Measurements from ENCODE around the gene DPP4. TPM values are rescaled to one million over a fixed set of nuclear protein-coding genes. Genes with fewer than 3 reads are reported as not detected.
"Not testable (repeated sequence)": the region's sequence is repeated elsewhere in the genome, so short reads cannot be mapped to it uniquely, and the experiment has no call there.

The DPP4 gene
- total RNA-seq, 2 donors from 2014 or later = 89.4 to 102 TPM

GRCh38 chr2:161956738-161957137 is 117.3 kb downstream of the DPP4 start:
- peak; percentile 50 to 53 for ATAC-seq
- peak overlapping the region; percentile 99 for H3K27ac Mint-ChIP-seq
- peaks cover 62 to 73% of the 10 kb centered on the region in 2 donors for H3K4me1 Mint-ChIP-seq (ENCODE audit: low read depth in 2 of 2)
- no peak for DNase-seq (ENCODE audit: low spot score)
- peaks cover 36% of the 10 kb centered on the region for H3K36me3 Mint-ChIP-seq
- H3K9me3 Mint-ChIP-seq = peaks cover 3% of the 10 kb centered on the region
- H3K27me3 Mint-ChIP-seq = no peaks in the 10 kb centered on the region
- peak overlapping the region; percentile 80 for H3K4me3 Mint-ChIP-seq

DNA sequence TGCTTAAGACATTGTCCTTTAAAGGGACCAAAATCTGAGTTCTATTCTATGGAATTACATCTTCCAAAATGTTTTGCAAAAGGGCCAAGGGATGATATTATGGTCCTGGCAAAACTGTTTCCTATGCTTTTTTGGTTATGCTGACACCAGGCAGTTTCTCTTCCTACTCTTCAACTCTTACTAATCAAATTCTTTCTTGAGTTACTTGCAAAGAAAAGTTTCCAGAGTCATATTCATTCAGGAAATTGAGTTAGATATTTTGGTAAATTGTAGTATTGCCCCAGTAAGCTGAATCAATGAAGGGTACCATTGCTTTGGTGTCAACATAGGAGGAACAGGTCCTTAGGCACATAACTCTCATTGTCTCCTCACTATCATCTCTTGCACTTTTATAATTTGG is 118.8 kb downstream of the DPP4 start:
- DNase-seq (ENCODE audit: low spot score) = no peak
- Mint-ChIP-seq H3K4me3 (peak overlapping the region; percentile 74), H3K9me3 (peaks cover 3% of the 10 kb centered on the region), H3K27me3 (no peaks in the 10 kb centered on the region), H3K27ac (peak overlapping the region; percentile 99), H3K36me3 (peaks cover 31% of the 10 kb centered on the region), H3K4me1 (ENCODE audit: low read depth in 2 of 2) (peaks cover 59 to 67% of the 10 kb centered on the region in 2 donors)
- no peak for ATAC-seq

DNA sequence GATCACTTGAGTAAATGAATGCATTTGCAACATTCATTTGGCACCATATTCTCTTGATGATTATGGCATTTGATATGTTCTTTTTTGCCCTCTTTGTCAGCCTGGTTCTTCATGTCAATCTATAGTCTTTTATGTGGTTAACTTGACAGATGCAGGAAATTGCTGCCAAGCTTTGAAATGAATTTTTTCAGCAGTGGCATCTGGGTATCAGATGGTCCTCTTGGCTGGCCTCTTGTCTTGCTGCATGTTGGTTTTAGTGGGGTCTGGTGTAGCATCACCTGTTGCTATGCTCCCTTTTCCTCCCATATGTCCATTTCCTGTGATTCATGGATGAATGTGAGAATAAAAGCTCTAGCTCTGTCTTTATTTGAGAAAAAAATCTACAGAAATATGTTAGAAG is 119.9 kb downstream of the DPP4 start:
- DNase-seq (ENCODE audit: low spot score) = no peak

GRCh38 chr2:161953367-161953766 is 120.6 kb downstream of the DPP4 start:
- H3K4me3 Mint-ChIP-seq = peak overlapping the region; percentile 68

More for the DNA sequence above, 119.9 kb downstream of the DPP4 start:
- Mint-ChIP-seq H3K4me3 (peak overlapping the region; percentile 68), H3K9me3 (peaks cover 3% of the 10 kb centered on the region), H3K27me3 (no peaks in the 10 kb centered on the region), H3K36me3 (peaks cover 22% of the 10 kb centered on the region), H3K27ac (peak overlapping the region; percentile 99), H3K4me1 (ENCODE audit: low read depth in 2 of 2) (peaks cover 56 to 57% of the 10 kb centered on the region in 2 donors)
- ATAC-seq = no peak

DNA sequence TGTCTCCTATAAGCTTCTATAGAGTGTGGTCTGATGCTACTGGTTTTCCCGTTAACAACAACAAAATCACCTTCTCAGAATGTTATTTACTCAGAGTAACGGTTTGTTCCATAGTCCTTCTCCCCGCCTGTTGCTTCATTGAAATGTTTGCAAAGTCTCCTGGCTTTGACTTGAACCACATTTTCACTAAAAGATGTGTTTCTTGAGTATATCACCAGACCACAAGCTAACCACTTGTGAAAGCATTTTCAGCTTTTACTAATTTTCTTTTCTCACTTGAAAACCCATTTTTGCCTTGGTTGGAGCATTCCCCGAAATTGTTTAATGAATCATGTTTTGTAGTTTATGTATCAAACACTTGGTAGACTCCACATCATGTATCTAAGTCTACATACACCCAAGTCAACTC is 121.2 kb downstream of the DPP4 start:
- Mint-ChIP-seq H3K27ac (peak overlapping the region; percentile 99), H3K9me3 (peaks cover 3% of the 10 kb centered on the region), H3K4me3 (peak overlapping the region; percentile 68), H3K27me3 (no peaks in the 10 kb centered on the region), H3K4me1 (ENCODE audit: low read depth in 2 of 2) (peaks cover 52 to 54% of the 10 kb centered on the region in 2 donors), H3K36me3 (peaks cover 16% of the 10 kb centered on the region)
- DNase-seq (ENCODE audit: low spot score) (peak; percentile 78), ATAC-seq (peak; percentile 88 to 90)

More at GRCh38 chr2:161953367-161953766, 120.6 kb downstream of the DPP4 start:
- ATAC-seq (peak; percentile 56), DNase-seq (ENCODE audit: low spot score) (peak; percentile 75)
- not testable (repeated sequence) for H3K9me3 Mint-ChIP-seq, H3K27me3 Mint-ChIP-seq
- Mint-ChIP-seq H3K27ac (peak overlapping the region; percentile 99), H3K4me1 (ENCODE audit: low read depth in 2 of 2) (peaks cover 50 to 54% of the 10 kb centered on the region in 2 donors), H3K36me3 (peaks cover 16% of the 10 kb centered on the region)

DNA sequence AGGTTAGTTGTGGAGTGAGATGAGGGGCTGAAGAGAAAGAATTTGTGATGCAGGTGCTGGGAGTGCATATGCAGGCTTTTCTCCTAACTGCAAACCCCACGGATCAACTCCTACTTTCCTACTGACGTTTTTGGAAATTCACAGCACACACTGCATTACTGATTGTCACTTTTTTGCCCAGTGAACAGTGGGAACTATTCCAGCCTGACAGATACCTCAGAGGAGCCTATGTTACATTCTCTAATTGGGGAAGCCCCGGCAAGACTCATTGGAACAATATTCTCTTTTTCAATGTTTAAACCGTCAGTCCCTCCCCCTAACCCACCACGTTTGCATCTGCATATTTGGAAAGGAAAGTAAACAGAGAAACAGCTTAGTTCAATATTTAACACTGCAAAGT is 126.2 kb downstream of the DPP4 start:
- DNase-seq (ENCODE audit: low spot score) (no peak), ATAC-seq (no peak)
- H3K4me1 Mint-ChIP-seq (ENCODE audit: low read depth in 2 of 2) = peaks cover 29 to 39% of the 10 kb centered on the region in 2 donors
- H3K9me3 Mint-ChIP-seq = no peaks in the 10 kb centered on the region
- peaks cover 5% of the 10 kb centered on the region for H3K36me3 Mint-ChIP-seq
- peak overlapping the region; percentile 16 for H3K4me3 Mint-ChIP-seq
- H3K27me3 Mint-ChIP-seq = no peaks in the 10 kb centered on the region
- peak overlapping the region; percentile 76 to 88 for H3K27ac Mint-ChIP-seq

- Mint-ChIP-seq H3K4me3 (peak overlapping the region; percentile 16), H3K27ac (peak overlapping the region; percentile 76 to 88), H3K36me3 (peaks cover 5% of the 10 kb centered on the region), H3K9me3 (no peaks in the 10 kb centered on the region), H3K4me1 (ENCODE audit: low read depth in 2 of 2) (peaks cover 25 to 35% of the 10 kb centered on the region in 2 donors), H3K27me3 (no peaks in the 10 kb centered on the region)
- no peak for DNase-seq (ENCODE audit: low spot score)
- ATAC-seq = no peak
These were observed 126.6 kb downstream of the DPP4 start for GRCh38 chr2:161947406-161947805.

GRCh38 chr2:161946489-161947107 is 127.4 kb downstream of the DPP4 start:
- DNase-seq (ENCODE audit: low spot score) = no peak

DNA sequence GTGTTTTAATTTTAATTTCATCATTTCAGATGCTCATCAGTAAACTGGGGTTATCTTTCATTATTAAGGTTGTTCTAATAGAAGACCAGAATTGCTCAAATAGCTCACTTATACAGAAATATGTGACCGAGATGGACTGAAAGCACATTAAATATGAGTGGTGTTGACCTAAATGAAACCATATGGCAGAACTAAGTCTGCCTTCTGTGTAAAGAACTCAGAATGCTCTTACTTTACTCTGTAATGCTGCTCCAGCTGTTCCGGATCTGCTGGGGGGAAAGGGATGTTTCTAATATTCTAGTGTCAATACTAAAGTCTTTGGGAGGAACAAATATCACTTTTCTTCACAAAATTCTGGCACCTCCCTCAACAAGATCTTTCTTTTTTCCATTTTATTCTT is 131.0 kb downstream of the DPP4 start:
- H3K9me3 Mint-ChIP-seq = no peaks in the 10 kb centered on the region
- no peak overlapping the region for H3K4me3 Mint-ChIP-seq

More at GRCh38 chr2:161946489-161947107, 127.4 kb downstream of the DPP4 start:
- Mint-ChIP-seq H3K27ac (peak overlapping the region; percentile 76 to 88), H3K36me3 (no peaks in the 10 kb centered on the region), H3K27me3 (no peaks in the 10 kb centered on the region), H3K4me3 (no peak overlapping the region), H3K9me3 (no peaks in the 10 kb centered on the region), H3K4me1 (ENCODE audit: low read depth in 2 of 2) (peaks cover 19 to 30% of the 10 kb centered on the region in 2 donors)
- ATAC-seq = peak in 1 of 2 donors; percentile 44

More for the DNA sequence above, 131.0 kb downstream of the DPP4 start:
- DNase-seq (ENCODE audit: low spot score) = no peak
- Mint-ChIP-seq H3K27me3 (no peaks in the 10 kb centered on the region), H3K27ac (no peak overlapping the region), H3K4me1 (ENCODE audit: low read depth in 2 of 2) (peaks cover 25 to 26% of the 10 kb centered on the region in 2 donors), H3K36me3 (no peaks in the 10 kb centered on the region)
- ATAC-seq = no peak

Other genes starting within 250 kb of the DPP4 start
- not detected for gene GCG, start 78.0 kb upstream of the DPP4 start, total RNA-seq
- not detected for gene FAP, start 169.2 kb upstream of the DPP4 start, total RNA-seq
- 10 to 100 TPM; 26.7 to 30.9 TPM for gene IFIH1, start 244.5 kb upstream of the DPP4 start, total RNA-seq

Measured in natural killer cell treated with Interleukin-12 subunit alpha and Interleukin-12 subunit beta and Interleukin-15 and Interleukin-18, amount 100 ng/mL, for 72 hours (primary cell).